PC-9 (cell line): ENCODE data around the gene CFAP410. TPM values are rescaled to one million over a fixed set of nuclear protein-coding genes. Genes with fewer than 3 reads are reported as not detected.

Experiments
- BruUV-seq: library from RNA; stranded (reverse); fragments of 400-500 nt; replicated peaks from 2 replicates; lab custom pipeline; 2021; lab: Mats Ljungman, UMichigan
- CTCF ChIA-PET: fragments of 300-600 bp; sonication (Branson Sonifier 250); formaldehyde crosslinking; loops from one replicate; lab custom pipeline; 2022; ENCODE audit warnings: antibody characterized with exemption; lab: Charles Lee
- POLR2A ChIA-PET: fragments of 300-600 bp; sonication (Branson Sonifier 250); formaldehyde crosslinking; loops from one replicate; lab custom pipeline; 2022; ENCODE audit warnings: antibody characterized with exemption; ENCODE audit not compliant: unreplicated experiment; lab: Charles Lee
- DNase-seq, 2 experiments: peaks; one replicate each; pipeline versions ENCODE4 v3.0.0 to v3.0.0-alpha.2; 2015 to 2022; ENCODE audit warnings: mixed read lengths in 1 of 2
- H2AFZ ChIP-seq: fragments of 200-600 bp; sonication (generic); 2 replicates; pipeline ENCODE4 v1.8.1; 2017; ENCODE audit warnings: antibody characterized with exemption
- H3F3A ChIP-seq: fragments of 200-600 bp; sonication (generic); 2 replicates; pipeline ENCODE4 v1.8.1; 2017; ENCODE audit warnings: antibody characterized with exemption, mild to moderate bottlenecking, low read depth; ENCODE audit not compliant: insufficient read depth
- H3K27ac ChIP-seq: fragments of 200-600 bp; sonication (generic); 2 replicates; pipeline ENCODE4 v1.6.1; 2016; ENCODE audit warnings: mixed run types
- H3K27me3 ChIP-seq: fragments of 200-600 bp; sonication (generic); 2 replicates; pipeline ENCODE4 v1.6.1; 2016; ENCODE audit warnings: low read depth, mixed run types; ENCODE audit not compliant: insufficient read depth
- H3K36me3 ChIP-seq: fragments of 200-600 bp; sonication (generic); 2 replicates; pipeline ENCODE4 v1.6.1; 2016; ENCODE audit warnings: low read depth, mixed run types
- H3K4me1 ChIP-seq: fragments of 200-600 bp; sonication (generic); replicated peaks from 2 replicates; pipeline ENCODE4 v1.6.1; 2016; ENCODE audit warnings: mixed run types; ENCODE audit not compliant: insufficient read depth
- H3K4me2 ChIP-seq: fragments of 200-600 bp; sonication (generic); 2 replicates; pipeline ENCODE4 v1.6.1; 2017; ENCODE audit warnings: mixed run types
- H3K4me3 ChIP-seq: fragments of 200-600 bp; sonication (generic); 2 replicates; pipeline ENCODE4 v1.6.1; 2016; ENCODE audit warnings: mixed run types
- H3K79me2 ChIP-seq: fragments of 200-600 bp; sonication (generic); 2 replicates; pipeline ENCODE4 v1.6.1; 2017; ENCODE audit warnings: low read depth, mixed run types
- H3K9me2 ChIP-seq: fragments of 200-600 bp; sonication (generic); 2 replicates; pipeline ENCODE4 v1.8.1; 2017; ENCODE audit warnings: mild to moderate bottlenecking; ENCODE audit not compliant: insufficient read depth
- H3K9me3 ChIP-seq: fragments of 200-600 bp; sonication (generic); 2 replicates; pipeline ENCODE4 v1.8.1; 2016; ENCODE audit warnings: low read depth; ENCODE audit not compliant: insufficient read depth
- H4K20me1 ChIP-seq: fragments of 200-600 bp; sonication (generic); 2 replicates; pipeline ENCODE4 v1.8.1; 2017; ENCODE audit not compliant: insufficient read depth
- EZH2 ChIP-seq: fragments of 200-600 bp; sonication (generic); IDR thresholded peaks from 2 replicates; pipeline ENCODE4 v1.8.0; 2017; ENCODE audit warnings: antibody characterized with exemption, low read depth
- intact Hi-C: fragments of 100-400 bp; cut with micrococcal nuclease; formaldehyde crosslinking; loops from one replicate; pipeline ENCODE4 v1.10.0; 2022; ENCODE audit not compliant: unreplicated experiment
- total RNA-seq: library from RNA; stranded (reverse); gene quantifications from 2 replicates; pipeline ENCODE4 v1.2.3, GENCODE V29; 2021
- TF ChIP-seq, protein P1 (sequence below): fragments of 200-600 bp; sonication (generic); conservative IDR thresholded peaks from 2 replicates; pipeline ENCODE4 v1.6.1; 2017; ENCODE audit warnings: mixed run types, antibody characterized with exemption, mild to moderate bottlenecking, moderate library complexity

The CFAP410 gene
- total RNA-seq, 1 experiment from 2014 or later, result 12.5 TPM

DNA sequence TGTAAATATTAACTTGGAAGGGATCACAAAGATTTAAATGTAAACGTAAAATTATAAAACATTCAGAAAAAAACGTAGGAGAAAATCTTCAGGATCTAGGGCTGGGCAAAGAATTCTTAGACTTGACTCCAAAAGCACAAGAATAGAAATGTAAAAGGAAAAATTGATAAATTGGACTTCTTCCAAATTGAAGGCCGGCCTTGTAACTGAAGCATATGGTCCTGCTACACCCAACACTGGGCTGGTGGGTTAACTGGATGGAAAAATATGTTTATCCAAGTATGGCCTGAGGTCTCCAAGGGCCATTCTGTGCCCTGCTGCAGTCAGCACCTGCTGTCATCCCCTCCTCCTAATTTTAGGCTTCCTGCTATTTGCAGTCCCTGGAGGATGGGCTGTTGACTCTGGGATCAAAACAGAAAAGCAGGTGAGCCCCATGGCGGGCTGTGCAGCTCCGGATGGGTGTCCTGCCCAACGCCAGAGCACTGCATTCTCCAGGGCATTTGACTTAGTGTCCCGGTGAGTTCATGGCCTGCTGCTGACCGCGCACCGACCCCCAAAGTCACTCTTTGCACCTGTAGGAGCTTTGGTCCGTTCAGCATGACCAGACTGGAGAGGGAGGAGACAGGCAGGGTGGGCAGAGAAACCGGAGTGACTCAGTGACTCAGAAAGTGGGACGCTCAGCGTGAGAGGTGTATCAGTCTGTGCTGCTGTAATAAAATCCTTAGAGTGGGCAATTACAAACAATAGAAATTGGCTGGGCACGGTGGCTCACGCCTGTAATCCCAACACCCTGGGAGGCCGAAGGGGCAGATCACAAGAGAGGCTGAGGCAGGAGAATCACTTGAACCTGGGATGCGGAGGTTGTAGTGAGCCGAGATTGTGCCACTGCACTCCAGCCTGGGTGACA, 59.6 kb downstream of the CFAP410 start:
- CTCF ChIA-PET, result no interaction called here
- Histone ChIP-seq H2AFZ (no peak overlapping the region), H3F3A (0 out of 2 replicates have a peak, but pooled peaks cover 3% of the 10 kb centered on the region), H3K4me1 (no peaks in the 10 kb centered on the region), H3K4me2 (no peak overlapping the region), H3K4me3 (no peak overlapping the region), H3K9me3 (no peaks in the 10 kb centered on the region), H3K36me3 (no peaks in the 10 kb centered on the region), H3K27me3 (no peaks in the 10 kb centered on the region), H3K79me2 (no peaks in the 10 kb centered on the region), H4K20me1 (no peaks in the 10 kb centered on the region), H3K9me2 (no peaks in the 10 kb centered on the region), H3K27ac (no peak overlapping the region)
- intact Hi-C loops, result no loop called here
- BruUV-seq, result no TSS peak
- POLR2A ChIA-PET, result no interaction called here
- TF ChIP-seq EZH2, result no peak
- TF ChIP-seq, protein P1, sequence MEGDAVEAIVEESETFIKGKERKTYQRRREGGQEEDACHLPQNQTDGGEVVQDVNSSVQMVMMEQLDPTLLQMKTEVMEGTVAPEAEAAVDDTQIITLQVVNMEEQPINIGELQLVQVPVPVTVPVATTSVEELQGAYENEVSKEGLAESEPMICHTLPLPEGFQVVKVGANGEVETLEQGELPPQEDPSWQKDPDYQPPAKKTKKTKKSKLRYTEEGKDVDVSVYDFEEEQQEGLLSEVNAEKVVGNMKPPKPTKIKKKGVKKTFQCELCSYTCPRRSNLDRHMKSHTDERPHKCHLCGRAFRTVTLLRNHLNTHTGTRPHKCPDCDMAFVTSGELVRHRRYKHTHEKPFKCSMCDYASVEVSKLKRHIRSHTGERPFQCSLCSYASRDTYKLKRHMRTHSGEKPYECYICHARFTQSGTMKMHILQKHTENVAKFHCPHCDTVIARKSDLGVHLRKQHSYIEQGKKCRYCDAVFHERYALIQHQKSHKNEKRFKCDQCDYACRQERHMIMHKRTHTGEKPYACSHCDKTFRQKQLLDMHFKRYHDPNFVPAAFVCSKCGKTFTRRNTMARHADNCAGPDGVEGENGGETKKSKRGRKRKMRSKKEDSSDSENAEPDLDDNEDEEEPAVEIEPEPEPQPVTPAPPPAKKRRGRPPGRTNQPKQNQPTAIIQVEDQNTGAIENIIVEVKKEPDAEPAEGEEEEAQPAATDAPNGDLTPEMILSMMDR, result no peak
- no peak for DNase-seq

Other genes with a start within 250 kb of the CFAP410 start
- gene PWP2, start 232.0 kb downstream of the CFAP410 start, total RNA-seq, result 22.6 and 22.9 TPM in 2 replicates
- gene GATD3, start 205.7 kb downstream of the CFAP410 start, total RNA-seq, result 49.1 and 67.7 TPM in 2 replicates
- gene ICOSLG, start 98.4 kb downstream of the CFAP410 start, total RNA-seq, result 2.9 and 3.9 TPM in 2 replicates
- not detected in 2 replicates for gene DNMT3L, start 77.5 kb downstream of the CFAP410 start, total RNA-seq
- gene AIRE, start 53.5 kb downstream of the CFAP410 start, total RNA-seq, result not detected in 2 replicates
- 67.5 and 73.8 TPM in 2 replicates for gene PFKL, start 39.3 kb downstream of the CFAP410 start, total RNA-seq
- gene TRPM2, start 14.2 kb upstream of the CFAP410 start, total RNA-seq, result not detected in 2 replicates
- 0.35 and 0.48 TPM in 2 replicates for gene LRRC3, start 116.1 kb upstream of the CFAP410 start, total RNA-seq
- not detected in 2 replicates for gene KRTAP10-1, start 200.8 kb upstream of the CFAP410 start, total RNA-seq
- not detected in 2 replicates for gene KRTAP10-2, start 212.1 kb upstream of the CFAP410 start, total RNA-seq
- not detected in 2 replicates for gene KRTAP10-3, start 219.4 kb upstream of the CFAP410 start, total RNA-seq
- gene KRTAP10-4, start 234.3 kb upstream of the CFAP410 start, total RNA-seq, result not detected in 2 replicates
- not detected in 2 replicates for gene KRTAP10-5, start 241.2 kb upstream of the CFAP410 start, total RNA-seq